Measurements from ENCODE around the gene TCF19. TPM values are rescaled to one million over a fixed set of nuclear protein-coding genes. Genes with fewer than 3 reads are reported as not detected.
"Not testable (repeated sequence)": the region's sequence is repeated elsewhere in the genome, so short reads cannot be mapped to it uniquely, and the experiment has no call there.

The TCF19 gene
- total RNA-seq, 1 experiment from 2014 or later: 47.5 TPM

DNA sequence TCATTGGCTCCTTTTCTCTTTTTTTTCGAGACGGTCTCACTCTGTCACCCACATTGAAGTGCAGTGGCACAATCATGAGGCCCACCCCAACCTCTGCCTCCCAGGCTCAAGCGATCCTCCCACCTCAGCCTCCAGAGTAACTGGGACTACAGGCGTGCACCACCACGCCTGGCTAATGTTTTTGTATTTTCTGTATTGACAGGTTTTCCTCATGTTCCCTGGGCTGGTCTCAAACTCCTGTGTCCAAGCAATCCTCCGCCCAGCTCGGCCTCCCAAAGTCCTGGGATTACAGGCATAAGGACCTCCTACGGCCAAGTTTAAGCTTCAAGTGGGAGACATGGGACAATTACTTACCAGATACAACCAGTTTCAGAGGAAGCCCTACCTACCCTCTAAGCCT is 21.5 kb downstream of the TCF19 start:
- DNase-seq (ENCODE audit: low read depth): no peak

DNA sequence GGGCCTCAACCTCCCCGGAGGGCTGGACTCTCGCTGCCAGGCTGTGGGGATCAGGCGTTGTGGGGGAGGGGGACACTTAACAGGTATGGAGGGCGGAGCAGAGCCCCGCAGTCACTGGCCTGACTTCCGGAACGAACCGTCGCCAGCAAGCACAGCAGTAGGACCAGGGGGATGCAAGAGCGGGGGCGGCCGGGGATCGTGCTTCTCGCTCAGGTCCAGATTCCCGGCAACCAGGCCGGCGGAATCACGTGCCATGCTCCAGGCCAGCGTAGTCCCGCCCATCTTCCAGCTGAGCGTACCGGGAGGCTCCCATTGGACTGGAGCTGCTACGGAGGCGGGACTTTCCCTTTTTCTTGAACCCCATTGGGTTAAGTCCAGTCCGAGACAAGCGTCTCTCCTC is 22.1 kb downstream of the TCF19 start:
- DNase-seq (ENCODE audit: low read depth): no peak

DNA sequence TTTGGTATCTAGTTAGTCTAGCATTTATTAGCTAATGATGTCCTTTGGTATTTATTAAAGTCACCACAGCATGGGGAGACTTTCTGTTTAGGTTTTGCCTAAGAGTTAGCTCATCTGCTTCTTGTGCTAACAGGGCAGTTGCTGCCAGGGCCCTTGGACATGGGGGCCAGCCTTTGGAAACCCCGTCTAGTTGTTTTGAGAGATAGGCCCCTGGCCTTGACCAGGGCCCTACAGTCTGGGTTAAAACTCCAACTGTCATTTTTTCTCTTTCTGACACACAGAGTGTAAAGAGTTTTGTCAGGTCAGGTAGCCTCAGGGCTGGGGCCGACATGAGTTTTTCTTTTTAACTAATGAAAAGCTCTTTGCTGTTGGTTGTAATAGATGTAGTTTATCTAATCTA is 24.9 kb downstream of the TCF19 start:
- not testable (repeated sequence) for DNase-seq (ENCODE audit: low read depth)

DNA sequence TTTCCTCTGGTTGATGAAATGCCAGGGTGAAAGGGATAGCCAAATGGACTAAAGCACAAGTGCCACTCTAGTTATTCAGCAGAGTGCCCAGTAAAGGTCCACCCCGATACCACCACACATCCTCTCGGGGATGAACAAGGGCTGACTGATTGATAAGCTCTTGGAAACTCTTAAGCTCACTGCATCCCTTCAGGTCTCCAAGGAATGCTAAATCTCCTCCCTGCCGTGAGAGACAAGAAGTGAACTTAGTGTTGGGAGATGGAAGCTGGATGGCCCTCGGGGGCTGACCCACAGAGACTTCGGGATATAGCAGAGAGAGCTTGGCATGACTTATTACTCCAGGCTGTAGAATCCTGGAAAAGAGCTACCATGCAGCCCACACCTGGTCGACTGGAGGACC is 25.5 kb downstream of the TCF19 start:
- not testable (repeated sequence) for DNase-seq (ENCODE audit: low read depth)

DNA sequence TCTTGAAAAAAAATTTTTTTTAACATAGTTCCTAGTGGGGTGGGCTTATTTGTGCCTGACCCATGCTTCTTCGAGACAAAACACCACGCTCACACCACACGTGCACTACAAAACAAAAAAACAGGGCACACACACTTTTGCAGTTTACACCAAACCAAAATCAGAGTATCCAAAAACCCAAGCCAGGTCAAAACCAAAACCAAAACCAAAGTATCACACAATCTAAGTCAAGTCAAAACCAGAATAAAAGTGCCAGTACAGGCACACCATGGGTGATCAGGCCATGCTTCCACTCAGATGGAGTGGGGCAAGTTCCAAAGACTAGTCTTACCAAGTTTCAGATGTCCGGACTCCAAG is 27.3 kb downstream of the TCF19 start:
- not testable (repeated sequence) for DNase-seq (ENCODE audit: low read depth)

DNA sequence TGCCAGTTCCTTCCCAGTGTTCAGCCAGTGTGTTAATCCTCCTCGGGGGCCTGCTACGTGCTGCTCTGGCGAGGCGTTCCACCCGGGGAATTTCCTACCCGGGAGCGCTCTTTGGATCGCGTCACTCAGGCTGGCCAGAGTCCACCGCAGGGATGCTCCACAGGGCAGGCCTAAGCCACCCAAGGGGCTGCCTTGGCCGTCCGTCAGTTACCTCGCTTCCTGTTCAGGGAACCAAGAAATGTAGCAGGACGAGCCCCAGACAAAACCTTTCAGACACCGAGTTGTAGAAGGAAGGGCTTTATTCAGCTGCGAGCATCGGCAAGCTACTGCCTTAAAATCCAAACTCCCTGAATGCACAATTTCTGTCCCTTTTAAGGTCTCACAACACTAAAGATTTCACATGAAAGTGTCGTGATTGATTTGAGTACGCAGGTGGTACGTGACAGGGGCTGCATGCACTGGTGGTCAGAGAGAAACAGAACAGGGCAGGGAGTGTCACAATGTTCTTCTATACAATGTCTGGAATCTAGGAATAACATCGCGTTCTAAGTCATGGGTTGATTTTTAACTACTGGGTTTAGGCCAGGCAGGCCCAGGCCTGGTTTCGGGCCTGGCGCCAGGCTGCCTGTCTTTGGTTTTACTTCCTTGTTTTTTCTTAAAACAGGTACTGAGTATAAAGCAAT is 27.8 kb downstream of the TCF19 start:
- peak; percentile 80 for DNase-seq (ENCODE audit: low read depth)

DNA sequence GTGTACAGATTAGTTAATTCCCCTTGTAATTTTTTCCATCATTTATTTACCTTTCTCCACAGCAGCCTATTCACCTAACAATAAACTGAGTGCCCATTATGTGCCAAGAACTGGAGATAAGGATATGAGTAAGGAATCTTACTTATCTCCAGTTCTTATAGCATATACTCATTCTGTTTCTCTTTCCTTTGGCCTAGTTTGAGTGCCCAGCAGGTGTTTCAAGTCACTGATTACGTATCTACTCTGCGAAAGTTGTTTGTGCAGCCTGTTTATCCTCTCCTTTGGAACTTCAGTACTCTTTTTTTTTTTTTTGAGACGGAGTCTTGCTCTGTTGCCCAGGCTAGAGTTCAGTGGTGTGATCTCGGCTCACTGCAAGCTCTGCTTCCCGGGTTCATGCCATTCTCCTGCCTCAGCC is 29.4 kb downstream of the TCF19 start:
- DNase-seq (ENCODE audit: low read depth): peak; percentile 48

DNA sequence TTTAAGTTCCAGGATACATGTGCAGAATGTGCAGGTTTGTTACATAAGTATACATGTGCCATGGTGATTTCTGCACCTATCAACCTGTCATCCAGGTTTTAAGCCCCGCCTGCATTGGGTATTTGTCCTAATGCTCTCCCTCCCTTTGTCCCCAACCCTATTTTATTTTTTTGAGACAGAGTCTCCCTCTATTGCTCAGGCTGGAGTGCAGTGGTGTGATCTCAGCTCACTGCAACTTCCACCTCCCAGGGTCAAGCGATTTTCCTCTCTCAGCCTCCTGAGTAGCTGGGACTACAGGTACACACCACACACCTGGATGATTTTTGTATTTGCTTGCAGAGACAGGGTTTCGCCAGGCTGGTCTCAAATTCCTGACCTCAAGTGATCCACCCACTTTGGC is 30.8 kb downstream of the TCF19 start:
- DNase-seq (ENCODE audit: low read depth): not testable (repeated sequence)

DNA sequence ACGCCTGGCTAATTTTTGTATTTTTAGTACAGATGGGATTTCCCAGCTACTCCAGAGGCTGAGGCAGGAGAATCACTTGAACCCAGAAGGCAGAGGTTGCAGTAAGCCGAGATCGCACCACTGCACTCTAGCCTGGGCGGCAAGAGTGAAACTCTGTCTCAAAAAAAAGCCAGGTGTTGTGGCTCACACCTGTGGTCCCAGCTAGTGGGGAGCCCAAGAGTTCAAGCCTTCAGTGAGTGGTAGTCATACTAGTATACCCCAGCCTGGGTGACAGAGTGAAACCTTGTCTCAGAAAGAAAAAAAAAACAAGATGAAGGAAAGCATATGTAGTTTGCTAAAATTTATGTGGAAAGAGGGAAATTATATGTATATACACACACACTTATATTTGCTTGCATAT is 32.1 kb downstream of the TCF19 start:
- DNase-seq (ENCODE audit: low read depth): no peak

DNA sequence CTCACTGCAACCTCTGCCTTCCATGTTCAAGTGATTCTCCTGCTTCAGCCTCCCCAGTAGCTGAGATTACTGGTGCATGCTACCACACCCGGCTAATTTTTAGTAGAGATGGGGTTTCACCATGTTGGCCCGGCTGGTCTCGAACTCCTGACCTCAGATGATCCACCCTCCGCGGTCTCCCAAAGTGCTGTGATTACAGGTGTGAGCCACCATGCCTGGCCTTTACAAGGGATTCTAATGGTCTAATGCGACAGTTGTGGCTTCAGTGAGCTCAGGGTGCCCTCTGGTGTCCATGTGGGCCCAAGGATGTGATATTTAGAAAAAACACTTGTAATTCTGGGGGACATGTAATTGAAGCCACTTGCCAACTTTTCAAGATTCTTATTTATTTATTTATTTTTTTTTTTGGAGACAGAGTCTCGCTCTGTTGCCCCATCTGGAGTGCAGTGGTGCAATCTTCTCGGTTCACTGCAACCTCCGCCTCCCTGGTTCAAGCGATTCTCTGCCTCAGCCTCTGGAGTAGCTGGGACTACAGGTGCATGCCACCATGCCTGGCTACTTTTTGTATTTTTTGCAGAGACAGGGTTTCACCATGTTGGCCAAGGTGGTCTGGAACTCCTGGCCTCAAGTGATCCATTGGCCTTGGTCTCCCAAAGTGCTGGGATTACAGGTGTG is 34.2 kb downstream of the TCF19 start:
- peak; percentile 83 for DNase-seq (ENCODE audit: low read depth)

DNA sequence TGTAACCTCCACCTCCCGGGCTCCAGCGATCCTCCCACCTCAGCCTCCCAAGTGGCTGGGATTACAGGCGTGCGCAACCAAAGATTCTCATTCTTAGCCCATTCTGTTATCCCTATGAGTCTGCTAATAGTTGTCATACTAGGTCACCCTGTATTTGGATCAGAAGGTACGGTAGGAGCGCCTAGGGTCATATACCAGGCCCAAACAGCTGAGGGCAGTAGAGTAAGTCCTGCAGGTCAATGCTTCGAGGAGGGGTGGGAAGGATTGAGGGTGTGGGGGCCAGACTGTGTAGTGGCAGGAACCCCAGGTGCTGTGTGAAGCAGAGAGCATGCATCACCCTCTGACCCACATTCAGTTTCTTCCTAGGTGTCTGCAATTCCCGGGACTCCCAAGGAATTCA is 34.8 kb downstream of the TCF19 start:
- no peak for DNase-seq (ENCODE audit: low read depth)

DNA sequence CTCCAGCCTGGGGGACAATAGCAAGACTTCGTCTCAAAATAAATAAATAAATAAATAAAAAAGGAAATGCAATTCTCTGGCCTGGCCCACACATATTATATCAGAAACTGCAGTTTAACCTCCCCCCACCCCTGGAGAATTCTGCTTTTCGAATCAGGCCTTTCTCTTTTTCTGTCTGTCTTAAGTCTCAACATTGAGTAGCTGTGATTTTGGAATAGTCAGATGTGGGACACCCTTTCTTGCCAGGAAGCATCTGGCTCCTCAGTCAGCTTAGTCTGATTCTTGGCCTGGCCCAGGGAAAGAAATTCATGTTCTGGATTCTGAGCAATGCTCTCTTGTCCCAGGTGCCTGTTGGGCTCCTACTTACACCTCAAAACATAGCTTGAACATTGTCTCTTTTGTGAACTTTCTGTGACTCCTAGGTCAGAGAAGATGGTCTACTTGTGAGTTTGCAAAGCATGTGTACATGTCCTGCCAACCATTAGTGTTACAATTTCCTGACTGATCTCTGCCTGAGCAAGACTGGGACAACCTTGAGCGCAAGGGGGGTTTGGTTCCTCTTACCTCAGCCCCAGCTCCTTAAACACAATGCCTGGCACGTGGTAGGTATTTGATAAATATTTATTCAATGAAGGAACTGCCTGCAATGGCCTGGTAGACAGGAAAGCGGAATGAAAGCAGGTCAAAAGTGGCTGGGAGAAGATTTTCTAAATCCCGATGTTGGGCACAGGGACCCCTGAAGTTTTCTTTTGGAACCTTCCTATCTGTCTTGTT is 35.9 kb downstream of the TCF19 start:
- no peak for DNase-seq (ENCODE audit: low read depth)

DNA sequence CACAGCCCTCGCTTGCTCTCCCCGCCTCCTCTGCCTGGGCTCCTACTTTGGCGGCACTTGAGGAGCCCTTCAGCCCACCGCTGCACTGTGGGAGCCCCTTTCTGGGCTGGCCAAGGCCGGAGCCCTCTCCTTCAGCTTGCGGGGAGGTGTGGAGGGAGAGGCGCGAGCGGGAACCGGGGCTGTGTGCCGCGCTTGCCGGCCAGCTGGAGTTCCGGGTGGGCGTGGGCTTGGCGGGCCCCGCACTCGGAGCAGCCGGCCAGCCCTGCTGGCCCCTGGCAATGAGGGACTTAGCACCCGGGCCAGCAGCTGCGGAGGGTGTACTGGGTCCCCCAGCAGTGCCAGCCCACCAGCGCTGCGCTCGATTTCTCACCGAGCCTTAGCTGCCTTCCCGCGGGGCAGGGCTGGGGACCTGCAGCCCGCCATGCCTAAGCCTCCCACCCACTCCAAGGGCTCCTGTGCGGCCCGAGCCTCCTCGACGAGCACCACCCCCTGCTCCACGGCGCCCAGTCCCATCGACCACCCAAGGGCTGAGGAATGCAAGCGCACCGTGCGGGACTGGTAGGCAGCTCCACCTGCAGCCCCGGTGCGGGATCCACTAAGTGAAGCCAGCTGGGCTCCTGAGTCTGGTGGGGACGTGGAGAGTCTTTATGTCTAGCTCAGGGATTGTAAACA is 37.1 kb downstream of the TCF19 start:
- DNase-seq (ENCODE audit: low read depth): not testable (repeated sequence)

DNA sequence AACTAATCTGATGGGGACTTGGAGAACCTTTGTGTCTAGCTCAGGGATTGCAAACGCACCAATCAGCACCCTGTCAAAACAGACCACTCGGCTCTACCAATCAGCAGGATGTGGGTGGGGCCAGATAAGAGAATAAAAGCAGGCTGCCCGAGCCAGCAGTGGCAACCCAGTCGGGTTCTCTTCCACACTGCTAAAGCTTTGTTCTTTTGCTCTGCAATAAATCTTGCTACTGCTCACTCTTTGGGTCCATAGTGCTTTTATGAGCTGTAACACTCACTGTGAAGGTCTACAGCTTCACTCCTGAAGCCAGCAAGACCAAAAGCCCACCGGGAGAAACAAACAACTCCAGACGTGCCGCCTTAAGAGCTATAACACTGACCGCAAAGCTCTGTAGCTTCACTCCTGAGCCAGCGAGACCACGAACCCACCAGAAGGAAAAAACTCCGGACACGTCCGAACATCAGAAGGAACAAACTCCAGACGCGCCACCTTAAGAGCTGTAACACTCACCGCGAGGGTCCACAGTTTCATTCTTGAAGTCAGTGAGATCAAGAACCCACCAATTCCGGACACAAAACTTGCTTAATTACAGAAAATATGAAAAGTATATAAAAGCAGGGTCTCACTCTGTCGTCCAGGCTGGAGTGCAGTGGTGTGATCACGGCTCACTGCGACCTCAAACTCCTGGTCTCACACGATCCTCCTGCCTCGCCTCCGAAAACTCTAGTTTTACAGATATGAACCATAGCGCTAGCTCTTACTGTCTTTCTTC is 38.0 kb downstream of the TCF19 start:
- not testable (repeated sequence) for DNase-seq (ENCODE audit: low read depth)

DNA sequence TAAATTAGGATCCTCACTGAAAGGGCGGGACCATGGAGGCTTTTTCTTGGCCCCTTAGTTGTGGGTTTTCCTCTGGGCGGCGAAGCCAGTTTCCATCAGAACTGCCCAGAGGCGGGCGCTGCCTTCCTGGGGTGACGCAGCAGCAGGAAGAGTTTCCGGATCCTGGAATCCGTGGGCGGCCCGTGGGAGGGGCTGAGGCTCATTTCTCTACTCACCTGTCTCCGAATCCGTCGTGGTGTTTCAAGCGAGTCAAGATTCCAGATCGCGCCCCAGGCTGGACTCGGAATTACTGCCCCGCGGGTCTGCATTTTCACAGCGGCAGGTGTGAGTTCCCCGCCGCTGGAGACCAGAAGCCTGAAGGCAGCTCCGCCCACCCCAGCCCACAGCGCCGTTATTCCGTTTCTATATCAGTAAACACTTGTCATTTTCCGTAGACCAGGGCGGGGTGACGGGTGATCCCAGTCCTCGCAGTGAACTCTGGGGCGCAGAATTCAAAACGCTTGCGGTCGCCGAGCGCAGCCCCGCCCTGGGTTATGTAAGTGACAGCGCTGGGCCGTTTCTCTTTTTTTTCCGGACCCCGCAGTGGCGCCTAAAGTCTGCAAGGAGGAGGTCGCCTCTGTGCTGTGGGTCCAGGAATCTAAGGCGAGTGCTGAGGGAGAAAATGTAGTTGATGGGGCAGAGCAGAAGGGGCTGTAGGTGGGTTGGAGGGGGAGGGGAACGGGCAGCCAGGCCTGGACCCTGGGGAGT is 39.3 kb downstream of the TCF19 start:
- DNase-seq (ENCODE audit: low read depth): peak; percentile 94

DNA sequence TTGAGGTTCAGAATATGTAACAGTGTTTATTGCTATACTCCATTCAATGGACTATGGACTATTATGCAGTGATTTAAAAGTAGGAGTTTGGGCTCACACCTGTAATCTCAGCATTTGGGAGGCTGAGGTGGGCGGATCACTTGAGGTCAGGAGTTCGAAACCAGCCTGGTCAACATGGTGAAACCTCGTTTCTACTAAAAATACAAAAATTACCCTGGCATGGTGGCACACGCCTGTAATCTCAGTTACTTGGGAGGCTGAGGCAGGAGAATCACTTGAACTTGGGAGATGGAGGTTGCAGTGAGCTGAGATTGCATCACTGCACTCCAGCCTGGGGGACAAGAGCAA is 40.7 kb downstream of the TCF19 start:
- DNase-seq (ENCODE audit: low read depth): not testable (repeated sequence)

DNA sequence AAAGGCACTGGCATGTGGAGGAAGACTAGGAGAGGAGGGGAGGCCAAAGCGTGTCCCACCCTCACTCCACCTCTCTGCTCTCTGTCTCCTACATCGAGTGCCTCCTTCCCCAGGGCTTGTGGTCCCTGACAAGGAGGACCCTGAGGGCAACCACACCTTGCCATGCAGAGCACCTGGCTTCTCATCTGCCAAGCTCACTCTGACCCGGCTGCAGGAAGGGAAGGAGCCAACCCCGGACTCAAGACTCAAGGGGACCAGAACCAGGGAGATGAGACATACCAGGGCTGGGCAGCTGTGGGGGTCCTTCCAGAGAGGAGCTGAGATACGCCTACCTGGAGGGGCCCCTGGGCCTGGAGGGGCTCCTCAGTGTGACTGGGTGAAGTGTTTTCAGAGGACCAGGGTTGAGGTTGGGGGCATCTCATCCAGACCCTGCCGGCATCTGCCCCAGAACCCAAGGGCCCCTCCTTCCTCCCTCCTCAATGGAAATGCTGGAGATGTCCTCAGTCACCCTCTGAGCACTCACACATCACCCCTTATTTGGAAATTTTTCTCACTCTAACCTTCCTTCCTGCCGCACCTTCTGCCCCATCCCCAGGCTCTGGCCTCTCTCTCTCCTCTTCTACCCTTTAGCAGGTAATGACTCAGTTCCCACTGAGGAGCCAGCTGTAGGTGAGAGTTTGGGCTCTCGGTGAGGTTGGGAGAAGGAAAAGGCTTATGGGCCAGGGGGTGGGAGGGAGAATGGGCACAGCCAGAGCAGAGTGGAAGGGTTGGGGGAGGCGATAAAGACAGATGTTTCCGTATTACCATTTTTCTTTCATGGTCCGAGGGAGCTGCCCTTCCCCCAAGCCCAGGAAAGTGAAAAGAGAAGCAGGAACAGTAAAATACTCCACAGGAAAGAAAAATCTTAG is 44.1 kb downstream of the TCF19 start:
- no peak for DNase-seq (ENCODE audit: low read depth)

DNA sequence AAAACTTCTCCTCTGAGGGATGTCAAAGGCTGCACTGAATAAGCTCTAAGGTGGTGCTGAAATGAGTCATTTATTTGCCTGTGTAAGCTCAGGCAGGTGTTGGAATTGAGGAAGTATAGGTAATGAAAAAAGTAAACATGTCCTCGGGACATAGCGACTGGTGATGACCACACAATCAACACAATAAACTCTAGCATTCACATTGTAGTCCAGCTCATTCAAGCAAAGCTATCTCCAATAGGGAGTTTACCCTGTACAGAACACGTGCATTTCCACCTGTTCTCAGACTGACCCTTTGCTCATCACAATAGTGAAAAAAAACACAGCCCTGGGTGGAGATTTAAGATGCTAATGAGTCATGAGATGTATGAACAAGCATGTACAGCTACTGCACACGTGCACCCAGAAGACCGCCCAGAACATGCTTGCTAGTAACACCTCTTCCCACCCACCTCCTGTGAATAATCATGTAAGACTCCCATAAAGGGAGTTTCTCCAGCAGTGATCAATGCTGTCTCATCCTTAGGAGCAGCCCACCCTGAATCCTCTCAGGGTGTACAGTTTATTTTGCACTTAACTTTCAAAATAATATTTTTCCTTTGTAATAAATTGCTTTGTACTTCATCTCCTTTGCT is 45.1 kb downstream of the TCF19 start:
- DNase-seq (ENCODE audit: low read depth): peak; percentile 93

DNA sequence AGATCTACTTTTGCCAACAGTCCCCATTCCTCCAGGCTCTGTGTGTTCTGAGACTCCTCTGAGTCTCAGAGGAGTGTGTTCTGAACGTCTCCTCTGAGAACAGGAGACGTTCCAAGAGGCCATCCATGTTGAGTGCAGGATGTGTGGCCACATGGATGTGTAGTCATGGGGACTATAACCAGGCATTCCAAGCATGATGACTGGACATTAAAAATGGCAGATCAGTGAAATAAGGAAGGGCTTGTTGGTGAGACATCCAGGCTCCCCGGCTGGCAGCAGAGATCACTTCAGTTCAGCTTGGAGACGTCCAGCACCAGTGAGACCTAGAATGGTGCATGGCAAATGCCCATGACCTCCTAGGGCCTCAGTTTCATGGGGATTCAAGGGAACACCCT is 46.4 kb downstream of the TCF19 start:
- peak; percentile 65 for DNase-seq (ENCODE audit: low read depth)
